ENCODE results near the gene FREM2. TPM values are rescaled to one million over a fixed set of nuclear protein-coding genes. Genes with fewer than 3 reads are reported as not detected.

The FREM2 gene
- total and polyA plus RNA-seq, 2 of the 13 experiments (the other 11 are each of a cell fraction or from before 2014, with no cell fraction given), result not detected

GRCh38 chr13:38848360-38848759, 161.5 kb downstream of the FREM2 start:
- ChIA-PET POLR2A (no interaction called here), CTCF (ENCODE audit: low intra/inter-chr PET ratio, low total read pairs) (no interaction called here)
- ATAC-seq (peak; percentile 58; the same call in 2 of the 3 replicates), DNase-seq (ENCODE audit: low spot score) (no peak), FAIRE-seq (no peak)
- no peak overlapping the region for H3K9ac ChIP-seq (ENCODE audit: insufficient read depth, low read depth, low read length)
- no peaks in the 10 kb centered on the region for H3K9me3 ChIP-seq (ENCODE audit: low read length)
- no peaks in the 10 kb centered on the region for H3K36me3 ChIP-seq (replicated peaks in 1 of 2; ENCODE audit: control insufficient read depth in 1 of 2, insufficient read depth in 2 of 2, low read length in 2 of 2)
- no peaks in the 10 kb centered on the region for H4K20me1 ChIP-seq (ENCODE audit: insufficient read depth, low read length)
- WGBS (ENCODE audit: low lambda C conversion rate), result 0% methylated on average over 7 of the region's 7 CpGs
- no peaks in the 10 kb centered on the region for H3K27me3 ChIP-seq (ENCODE audit: control insufficient read depth in 1 of 2, insufficient read depth in 2 of 2, low read length in 2 of 2)
- no peak overlapping the region for H3K4me3 ChIP-seq (replicated peaks in 1 of 3; ENCODE audit: insufficient read depth in 1 of 3, low read depth in 2 of 3, low read length in 3 of 3)
- no TSS peak for BruUV-seq (replicated peaks)
- in situ Hi-C loops (cut with HindIII; ENCODE audit: extremely low pct_ligation_motif_present, low pct_unique_long_range_greater_than_20kb), result no loop called here
- no peaks in the 10 kb centered on the region for H3K4me1 ChIP-seq (ENCODE audit: insufficient read depth, low read length)
- no peak for TF ChIP-seq ZNF562 (CRISPR knock-in tag; IDR thresholded peaks at IDR 0.05; ENCODE audit: borderline replicate concordance)
- H3K4me2 ChIP-seq (ENCODE audit: low read depth, low read length), result no peak overlapping the region
- intact Hi-C loops (cut with micrococcal nuclease; ENCODE audit: unreplicated experiment), result no loop called here
- no peak overlapping the region for H2AFZ ChIP-seq (ENCODE audit: low read length)
- H3K79me2 ChIP-seq (ENCODE audit: insufficient read depth, low read length), result no peaks in the 10 kb centered on the region
- no peak overlapping the region for H3K27ac ChIP-seq (ENCODE audit: extremely low read length, insufficient read depth, low read length)

- no peak for FAIRE-seq
- no peaks in the 10 kb centered on the region for H3K4me1 ChIP-seq (ENCODE audit: insufficient read depth, low read length)
- H3K79me2 ChIP-seq (ENCODE audit: insufficient read depth, low read length), result no peaks in the 10 kb centered on the region
- no peak overlapping the region for H3K4me3 ChIP-seq (replicated peaks in 1 of 3; ENCODE audit: insufficient read depth in 1 of 3, low read depth in 2 of 3, low read length in 3 of 3)
- BruUV-seq (replicated peaks), result no TSS peak
- H3K27me3 ChIP-seq (ENCODE audit: control insufficient read depth in 1 of 2, insufficient read depth in 2 of 2, low read length in 2 of 2), result no peaks in the 10 kb centered on the region
- ChIA-PET POLR2A (no interaction called here), CTCF (ENCODE audit: low intra/inter-chr PET ratio, low total read pairs) (no interaction called here)
- 14% methylated on average over 4 of the region's 4 CpGs for WGBS (ENCODE audit: low lambda C conversion rate)
- H3K4me2 ChIP-seq (ENCODE audit: low read depth, low read length), result no peak overlapping the region
- no peaks in the 10 kb centered on the region for H3K9me3 ChIP-seq (ENCODE audit: low read length)
- TF ChIP-seq IRX3 (CRISPR knock-in tag; IDR thresholded peaks at IDR 0.05; ENCODE audit: borderline replicate concordance, low read depth), result no peak
- TF ChIP-seq GFI1 (CRISPR knock-in tag; IDR thresholded peaks at IDR 0.05; ENCODE audit: borderline replicate concordance), result no peak
- TF ChIP-seq CREB1 (IDR thresholded peaks at IDR 0.05), result peak; percentile 81
- TF ChIP-seq CREB1 (CRISPR knock-in tag; IDR thresholded peaks at IDR 0.05), result no peak
- in situ Hi-C loops (cut with HindIII; ENCODE audit: extremely low pct_ligation_motif_present, low pct_unique_long_range_greater_than_20kb), result no loop called here
- no peak for ATAC-seq
- no peak overlapping the region for H2AFZ ChIP-seq (ENCODE audit: low read length)
- H3K27ac ChIP-seq (ENCODE audit: extremely low read length, insufficient read depth, low read length), result no peak overlapping the region
- no peak for DNase-seq (ENCODE audit: low spot score)
- H3K9ac ChIP-seq (ENCODE audit: insufficient read depth, low read depth, low read length), result no peak overlapping the region
- no peaks in the 10 kb centered on the region for H3K36me3 ChIP-seq (replicated peaks in 1 of 2; ENCODE audit: control insufficient read depth in 1 of 2, insufficient read depth in 2 of 2, low read length in 2 of 2)
- intact Hi-C loops (cut with micrococcal nuclease; ENCODE audit: unreplicated experiment), result no loop called here
- no peaks in the 10 kb centered on the region for H4K20me1 ChIP-seq (ENCODE audit: insufficient read depth, low read length)
Measured at GRCh38 chr13:38849315-38849714, 162.4 kb downstream of the FREM2 start.
